Hepatocyte (in vitro differentiated cells): ENCODE results near the gene LTN1.

Experiments
- EZH2 ChIP-seq: fragments of 200-600 bp; sonication (generic); IDR thresholded peaks from 2 replicates; pipeline ENCODE4 v1.6.1; 2016; ENCODE audit warnings: antibody characterized with exemption, mild to moderate bottlenecking, borderline replicate concordance
- TF ChIP-seq, protein P1 (sequence below): fragments of 200-600 bp; sonication (generic); IDR thresholded peaks from 2 replicates; pipeline ENCODE4 v1.5.1; 2016; ENCODE audit warnings: antibody characterized with exemption, mild to moderate bottlenecking; ENCODE audit not compliant: poor library complexity

DNA sequence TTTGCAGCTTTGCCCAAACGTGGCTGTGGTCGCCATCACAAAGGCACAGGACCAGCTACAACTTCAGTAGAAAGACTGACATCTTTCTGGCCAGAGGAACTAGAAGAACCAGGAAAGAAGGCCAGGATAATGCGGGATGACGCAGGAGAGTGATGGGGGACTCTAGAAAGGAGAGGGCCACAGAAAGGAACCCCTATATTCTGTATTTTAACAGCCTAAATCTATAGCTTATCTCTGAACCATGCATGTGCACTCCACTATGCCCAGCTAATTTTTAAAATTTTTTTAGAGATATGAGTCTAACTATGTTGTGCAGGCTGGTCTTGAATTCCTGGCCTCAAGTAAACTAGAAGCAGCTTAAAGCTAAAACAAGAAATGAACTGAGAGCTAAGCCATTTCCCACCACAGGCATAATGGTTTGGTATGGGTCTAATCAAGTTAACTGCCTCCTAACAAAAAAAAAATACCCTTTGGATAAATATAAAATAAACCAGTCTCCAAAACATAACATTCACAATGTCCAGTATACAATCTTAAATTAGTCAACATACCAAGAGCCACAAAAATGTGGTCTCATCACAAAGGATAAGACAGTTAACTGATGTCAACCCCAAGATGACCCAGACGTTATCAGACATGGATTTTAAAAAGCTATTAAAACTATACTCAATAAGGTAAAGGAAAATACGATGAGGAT is 18.0 kb downstream of the LTN1 start:
- TF ChIP-seq, protein P1, sequence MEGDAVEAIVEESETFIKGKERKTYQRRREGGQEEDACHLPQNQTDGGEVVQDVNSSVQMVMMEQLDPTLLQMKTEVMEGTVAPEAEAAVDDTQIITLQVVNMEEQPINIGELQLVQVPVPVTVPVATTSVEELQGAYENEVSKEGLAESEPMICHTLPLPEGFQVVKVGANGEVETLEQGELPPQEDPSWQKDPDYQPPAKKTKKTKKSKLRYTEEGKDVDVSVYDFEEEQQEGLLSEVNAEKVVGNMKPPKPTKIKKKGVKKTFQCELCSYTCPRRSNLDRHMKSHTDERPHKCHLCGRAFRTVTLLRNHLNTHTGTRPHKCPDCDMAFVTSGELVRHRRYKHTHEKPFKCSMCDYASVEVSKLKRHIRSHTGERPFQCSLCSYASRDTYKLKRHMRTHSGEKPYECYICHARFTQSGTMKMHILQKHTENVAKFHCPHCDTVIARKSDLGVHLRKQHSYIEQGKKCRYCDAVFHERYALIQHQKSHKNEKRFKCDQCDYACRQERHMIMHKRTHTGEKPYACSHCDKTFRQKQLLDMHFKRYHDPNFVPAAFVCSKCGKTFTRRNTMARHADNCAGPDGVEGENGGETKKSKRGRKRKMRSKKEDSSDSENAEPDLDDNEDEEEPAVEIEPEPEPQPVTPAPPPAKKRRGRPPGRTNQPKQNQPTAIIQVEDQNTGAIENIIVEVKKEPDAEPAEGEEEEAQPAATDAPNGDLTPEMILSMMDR = no peak
- no peak for TF ChIP-seq EZH2
